ENCODE data around the gene BRD1. TPM values are rescaled to one million over a fixed set of nuclear protein-coding genes. Genes with fewer than 3 reads are reported as not detected.

Gene BRD1
- total RNA-seq, 1 experiment from 2014 or later: 51.2 TPM

DNA sequence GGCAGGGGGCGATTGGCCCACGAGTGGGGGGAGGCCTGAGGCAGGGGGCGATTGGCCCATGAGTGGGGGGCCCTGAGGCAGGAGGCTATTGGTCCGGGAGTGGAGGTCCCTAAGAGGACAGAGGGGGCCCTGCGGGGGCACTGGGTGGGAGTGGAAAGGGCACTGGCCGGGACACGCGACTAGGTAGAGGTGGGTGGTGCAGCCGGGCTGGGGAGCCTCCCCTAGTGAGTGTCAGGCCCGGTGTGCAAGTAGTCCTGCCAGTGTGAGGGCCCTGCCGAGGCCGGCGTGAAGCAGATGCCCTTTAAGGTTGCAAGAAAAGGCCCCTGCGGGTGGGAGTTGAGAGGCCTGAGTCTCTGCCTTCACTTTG, 909 bp upstream of the BRD1 start:
- Histone ChIP-seq H3K4me3 (ENCODE audit: low read depth, low read length, poor library complexity, severe bottlenecking) (no peak overlapping the region), H3K27ac (ENCODE audit: low read depth, low read length, poor library complexity, severe bottlenecking) (peak overlapping the region; percentile 92), H3K27me3 (replicated peaks; ENCODE audit: insufficient read depth, low read depth, low read length, poor library complexity) (no peaks in the 10 kb centered on the region), H3K36me3 (ENCODE audit: insufficient read depth, low read length, poor library complexity, severe bottlenecking) (peaks cover 19% of the 10 kb centered on the region), H3K4me1 (ENCODE audit: insufficient read depth, low read length, poor library complexity, severe bottlenecking) (peaks cover 12% of the 10 kb centered on the region), H3K9me3 (ENCODE audit: low read depth, low read length, poor library complexity, severe bottlenecking) (peaks cover 6% of the 10 kb centered on the region)
- BruUV-seq (replicated peaks): no TSS peak
- TF ChIP-seq EZH2 (IDR thresholded peaks at IDR 0.05; ENCODE audit: borderline replicate concordance, low read depth, low read length, poor library complexity, severe bottlenecking): no peak
- TF ChIP-seq, protein P1, sequence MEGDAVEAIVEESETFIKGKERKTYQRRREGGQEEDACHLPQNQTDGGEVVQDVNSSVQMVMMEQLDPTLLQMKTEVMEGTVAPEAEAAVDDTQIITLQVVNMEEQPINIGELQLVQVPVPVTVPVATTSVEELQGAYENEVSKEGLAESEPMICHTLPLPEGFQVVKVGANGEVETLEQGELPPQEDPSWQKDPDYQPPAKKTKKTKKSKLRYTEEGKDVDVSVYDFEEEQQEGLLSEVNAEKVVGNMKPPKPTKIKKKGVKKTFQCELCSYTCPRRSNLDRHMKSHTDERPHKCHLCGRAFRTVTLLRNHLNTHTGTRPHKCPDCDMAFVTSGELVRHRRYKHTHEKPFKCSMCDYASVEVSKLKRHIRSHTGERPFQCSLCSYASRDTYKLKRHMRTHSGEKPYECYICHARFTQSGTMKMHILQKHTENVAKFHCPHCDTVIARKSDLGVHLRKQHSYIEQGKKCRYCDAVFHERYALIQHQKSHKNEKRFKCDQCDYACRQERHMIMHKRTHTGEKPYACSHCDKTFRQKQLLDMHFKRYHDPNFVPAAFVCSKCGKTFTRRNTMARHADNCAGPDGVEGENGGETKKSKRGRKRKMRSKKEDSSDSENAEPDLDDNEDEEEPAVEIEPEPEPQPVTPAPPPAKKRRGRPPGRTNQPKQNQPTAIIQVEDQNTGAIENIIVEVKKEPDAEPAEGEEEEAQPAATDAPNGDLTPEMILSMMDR (conservative IDR thresholded peaks at IDR 0.05; ENCODE audit: low read depth, low read length): no peak
- intact Hi-C loops (cut with micrococcal nuclease; ENCODE audit: unreplicated experiment): no loop called here
- DNase-seq (ENCODE audit: low spot score): no peak
- ChIA-PET POLR2A (ENCODE audit: low non-redundant PET) (no interaction called here), CTCF (no interaction called here)

DNA sequence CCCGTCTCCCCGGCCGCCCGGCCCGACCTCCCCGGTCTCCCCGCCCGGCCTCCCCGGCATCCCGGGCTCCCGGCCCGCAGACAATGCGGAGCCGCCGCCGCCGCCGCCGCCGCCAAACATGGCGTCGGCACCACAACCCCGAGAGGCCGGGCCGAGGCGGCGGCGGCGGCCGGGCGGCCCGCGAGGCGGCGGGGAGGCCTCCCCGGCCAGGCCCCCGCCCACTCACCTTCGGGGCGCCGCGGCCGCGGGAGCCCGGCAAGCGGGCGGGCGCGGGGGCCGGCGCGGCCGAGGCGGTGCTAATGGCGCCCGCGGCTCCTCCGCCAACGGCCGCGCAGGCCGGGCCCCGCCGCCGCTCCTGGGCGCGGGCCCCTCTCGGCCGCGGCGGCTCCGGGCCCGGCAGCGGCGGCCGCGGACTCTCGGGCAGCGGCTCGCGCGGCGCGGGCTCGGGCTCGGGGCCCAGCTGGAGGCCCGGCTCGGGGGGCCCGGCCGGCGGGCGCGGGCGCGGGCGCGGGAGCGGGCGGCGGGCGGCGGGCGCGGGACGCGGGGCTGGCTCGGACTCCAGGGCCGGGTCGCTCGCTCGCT, 311 bp downstream of the BRD1 start:
- peak; percentile 33 for DNase-seq (ENCODE audit: low spot score)
- Histone ChIP-seq H3K36me3 (ENCODE audit: insufficient read depth, low read length, poor library complexity, severe bottlenecking) (peaks cover 31% of the 10 kb centered on the region), H3K4me1 (ENCODE audit: insufficient read depth, low read length, poor library complexity, severe bottlenecking) (peaks cover 12% of the 10 kb centered on the region), H3K27me3 (replicated peaks; ENCODE audit: insufficient read depth, low read depth, low read length, poor library complexity) (no peaks in the 10 kb centered on the region), H3K27ac (ENCODE audit: low read depth, low read length, poor library complexity, severe bottlenecking) (peak overlapping the region; percentile 96), H3K4me3 (ENCODE audit: low read depth, low read length, poor library complexity, severe bottlenecking) (peak overlapping the region; percentile 97), H3K9me3 (ENCODE audit: low read depth, low read length, poor library complexity, severe bottlenecking) (peaks cover 6% of the 10 kb centered on the region)
- no TSS peak for BruUV-seq (replicated peaks)
- ChIA-PET POLR2A (ENCODE audit: low non-redundant PET) (no interaction called here), CTCF (no interaction called here)
- TF ChIP-seq EZH2 (IDR thresholded peaks at IDR 0.05; ENCODE audit: borderline replicate concordance, low read depth, low read length, poor library complexity, severe bottlenecking): no peak
- TF ChIP-seq, protein P1 (conservative IDR thresholded peaks at IDR 0.05; ENCODE audit: low read depth, low read length): no peak
- intact Hi-C loops (cut with micrococcal nuclease; ENCODE audit: unreplicated experiment): no loop called here

DNA sequence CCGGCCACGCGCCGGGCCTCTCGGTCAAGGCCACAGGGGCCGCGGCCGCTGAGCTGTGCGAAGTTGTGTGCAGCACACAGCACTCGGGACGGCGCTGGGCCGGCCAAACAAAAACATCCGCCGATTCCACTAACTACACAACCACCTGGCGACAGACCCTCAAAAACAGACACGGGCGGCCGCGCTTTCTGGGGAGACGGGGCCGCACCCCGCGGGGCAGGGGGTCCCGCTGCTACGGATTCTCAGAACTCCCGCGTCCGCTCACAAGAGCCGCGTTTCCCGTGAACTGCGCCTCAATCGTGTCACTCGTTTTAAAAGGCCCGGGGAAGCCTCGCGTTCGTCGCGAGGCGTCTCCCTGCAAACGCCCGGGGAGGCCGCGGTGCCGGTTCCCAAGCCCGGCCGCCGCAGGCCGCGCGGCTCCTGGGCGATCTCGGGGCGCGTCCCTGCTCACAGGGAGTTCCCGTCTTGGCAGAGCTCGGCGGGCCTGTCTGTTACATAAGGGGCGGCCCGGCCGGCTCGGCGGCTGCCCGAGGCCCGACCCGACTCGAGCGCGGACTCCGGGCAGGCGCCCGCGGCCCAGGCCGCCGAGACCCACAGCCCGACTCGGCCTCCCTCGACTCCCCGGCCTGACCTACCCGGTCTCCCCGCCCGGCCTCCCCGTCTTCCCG, 936 bp downstream of the BRD1 start:
- intact Hi-C loops (cut with micrococcal nuclease; ENCODE audit: unreplicated experiment): no loop called here
- BruUV-seq (replicated peaks): no TSS peak
- TF ChIP-seq EZH2 (IDR thresholded peaks at IDR 0.05; ENCODE audit: borderline replicate concordance, low read depth, low read length, poor library complexity, severe bottlenecking): no peak
- TF ChIP-seq, protein P1 (conservative IDR thresholded peaks at IDR 0.05; ENCODE audit: low read depth, low read length): no peak
- POLR2A ChIA-PET (ENCODE audit: low non-redundant PET): no interaction called here
- Histone ChIP-seq H3K9me3 (ENCODE audit: low read depth, low read length, poor library complexity, severe bottlenecking) (peaks cover 6% of the 10 kb centered on the region), H3K36me3 (ENCODE audit: insufficient read depth, low read length, poor library complexity, severe bottlenecking) (peaks cover 37% of the 10 kb centered on the region), H3K27me3 (replicated peaks; ENCODE audit: insufficient read depth, low read depth, low read length, poor library complexity) (no peaks in the 10 kb centered on the region), H3K27ac (ENCODE audit: low read depth, low read length, poor library complexity, severe bottlenecking) (peak overlapping the region; percentile 96), H3K4me1 (ENCODE audit: insufficient read depth, low read length, poor library complexity, severe bottlenecking) (peaks cover 12% of the 10 kb centered on the region), H3K4me3 (ENCODE audit: low read depth, low read length, poor library complexity, severe bottlenecking) (peak overlapping the region; percentile 97)
- CTCF ChIA-PET: no interaction called here
- peak; percentile 39 for DNase-seq (ENCODE audit: low spot score)

All from A673 (cell line).